GM21737 (cell line): ENCODE results near the gene ROR1.

Experiments
- ATAC-seq: cut with Tn5 transposase; IDR thresholded peaks from one replicate; pipeline ENCODE4 v1.9.1; 2021; ENCODE audit warnings: mild to moderate bottlenecking, moderate library complexity; ENCODE audit not compliant: unreplicated experiment

Gene ROR1

DNA sequence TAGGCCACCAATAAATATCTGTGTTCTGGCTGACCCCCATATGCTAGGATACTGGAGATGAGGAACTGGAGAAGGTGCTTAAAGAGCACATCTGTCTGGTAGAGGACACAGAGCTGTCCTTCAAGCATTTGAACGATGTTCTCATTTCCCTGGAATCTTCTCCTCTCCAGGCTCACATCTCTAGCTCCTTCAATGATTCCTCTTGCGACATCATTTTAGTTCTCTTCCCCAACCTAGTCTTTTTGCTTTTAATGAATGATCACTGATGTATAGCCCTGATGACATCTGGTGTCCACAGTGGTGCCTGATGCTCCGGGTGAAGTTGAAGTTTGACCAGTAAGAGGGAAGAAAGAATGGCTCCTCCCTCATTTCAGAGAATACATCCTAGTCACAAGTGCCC lies 348.8 kb downstream of the ROR1 start:
- no peak for ATAC-seq

DNA sequence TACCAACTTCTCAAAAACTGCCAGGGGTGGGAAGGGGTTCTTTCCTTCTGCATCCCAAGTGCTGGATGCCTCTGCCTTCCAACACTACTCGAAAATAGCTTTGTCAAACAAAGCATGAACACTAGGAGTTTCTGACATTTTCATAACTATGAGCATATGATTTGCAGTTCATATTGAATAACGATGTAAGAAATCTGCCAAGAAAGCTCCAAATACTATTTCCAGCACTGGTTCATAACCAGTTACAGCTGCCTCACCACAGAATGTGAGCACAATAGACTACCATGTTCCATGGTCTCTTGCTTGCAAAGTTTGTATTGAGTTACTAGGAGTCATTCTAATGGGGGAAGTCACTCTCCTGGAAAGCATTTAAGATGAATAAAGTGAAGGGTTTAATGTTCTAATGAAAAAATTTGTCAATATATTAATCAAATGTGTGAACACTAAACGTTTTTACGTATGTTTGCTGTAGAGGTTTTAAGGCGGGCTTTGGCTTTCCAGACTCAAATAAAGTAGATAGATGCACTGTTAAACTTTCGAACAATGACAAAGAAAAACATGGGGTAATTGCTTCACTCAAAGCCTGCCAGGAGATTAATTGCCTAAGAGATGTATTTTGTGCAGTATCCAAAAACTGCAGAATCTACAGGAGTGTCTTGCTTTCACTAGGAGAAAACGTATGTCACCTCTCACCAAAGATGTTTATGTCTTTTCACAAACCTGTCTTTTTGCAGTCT lies 351.1 kb downstream of the ROR1 start:
- no peak for ATAC-seq

DNA sequence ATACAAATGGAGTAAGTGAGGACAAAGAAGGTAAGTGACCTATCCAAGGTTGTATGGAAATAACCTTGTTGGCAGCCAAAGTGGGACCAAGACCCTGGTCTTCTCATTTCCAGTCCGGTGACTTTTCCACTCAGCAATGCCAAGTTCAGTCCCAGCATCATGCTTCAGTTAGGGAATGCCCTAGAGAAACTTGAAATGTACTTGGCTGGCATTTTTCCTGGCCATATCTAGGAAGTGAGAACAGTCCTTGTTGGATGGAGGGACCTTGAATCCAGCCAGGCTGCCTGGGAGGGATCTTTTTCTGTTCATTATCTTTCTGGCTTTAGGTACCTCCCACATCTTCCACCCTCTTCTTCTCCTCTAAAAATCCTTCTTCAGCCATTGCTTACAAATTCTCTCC lies 352.8 kb downstream of the ROR1 start:
- no peak for ATAC-seq

- no peak for ATAC-seq
These were observed 353.5 kb downstream of the ROR1 start for GRCh38 chr1:64127297-64127696.

- ATAC-seq, result no peak
These were observed 355.9 kb downstream of the ROR1 start for GRCh38 chr1:64129701-64130100.

DNA sequence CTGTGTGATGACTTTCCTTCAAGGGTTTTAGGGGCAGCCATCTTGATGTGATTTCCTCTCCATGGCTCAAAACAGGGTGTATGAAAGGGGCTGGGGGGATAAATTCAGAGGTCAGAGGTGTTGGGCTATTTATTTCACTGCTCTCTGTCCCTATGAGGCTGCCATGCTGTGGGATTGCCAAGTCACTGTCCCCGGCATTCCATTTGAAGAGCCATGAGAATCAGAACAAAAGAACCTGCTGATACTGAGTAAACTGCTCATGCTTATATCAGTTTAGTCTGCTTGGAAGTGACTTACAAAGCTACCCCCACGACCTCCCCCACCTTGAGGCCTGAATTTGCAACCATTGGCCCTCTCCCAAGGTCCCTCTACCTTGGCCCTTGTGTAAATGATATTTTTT lies 357.3 kb downstream of the ROR1 start:
- no peak for ATAC-seq

DNA sequence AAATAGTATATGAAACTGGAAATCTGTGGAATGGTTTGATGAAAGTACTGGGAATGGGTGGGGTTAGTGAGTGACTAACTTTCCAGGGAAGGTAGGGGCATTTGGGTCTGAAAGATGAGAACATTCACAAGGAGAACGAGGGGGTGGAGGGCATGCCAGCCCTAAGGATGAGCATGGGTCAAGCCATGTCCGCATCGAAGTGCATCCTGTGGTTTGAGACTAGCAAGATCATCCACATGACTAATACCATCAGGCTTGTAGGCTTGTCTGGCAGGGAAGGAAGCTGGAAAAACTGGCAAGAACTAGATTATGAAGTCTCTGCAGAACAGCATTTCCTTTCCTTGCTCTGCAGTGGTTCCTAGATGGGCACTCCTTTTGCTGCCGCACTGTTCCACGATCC lies 359.2 kb downstream of the ROR1 start:
- ATAC-seq, result no peak

- no peak for ATAC-seq
These were observed 361.8 kb downstream of the ROR1 start for GRCh38 chr1:64135462-64136223.

- no peak for ATAC-seq
These were observed 362.5 kb downstream of the ROR1 start for GRCh38 chr1:64136296-64136695.

DNA sequence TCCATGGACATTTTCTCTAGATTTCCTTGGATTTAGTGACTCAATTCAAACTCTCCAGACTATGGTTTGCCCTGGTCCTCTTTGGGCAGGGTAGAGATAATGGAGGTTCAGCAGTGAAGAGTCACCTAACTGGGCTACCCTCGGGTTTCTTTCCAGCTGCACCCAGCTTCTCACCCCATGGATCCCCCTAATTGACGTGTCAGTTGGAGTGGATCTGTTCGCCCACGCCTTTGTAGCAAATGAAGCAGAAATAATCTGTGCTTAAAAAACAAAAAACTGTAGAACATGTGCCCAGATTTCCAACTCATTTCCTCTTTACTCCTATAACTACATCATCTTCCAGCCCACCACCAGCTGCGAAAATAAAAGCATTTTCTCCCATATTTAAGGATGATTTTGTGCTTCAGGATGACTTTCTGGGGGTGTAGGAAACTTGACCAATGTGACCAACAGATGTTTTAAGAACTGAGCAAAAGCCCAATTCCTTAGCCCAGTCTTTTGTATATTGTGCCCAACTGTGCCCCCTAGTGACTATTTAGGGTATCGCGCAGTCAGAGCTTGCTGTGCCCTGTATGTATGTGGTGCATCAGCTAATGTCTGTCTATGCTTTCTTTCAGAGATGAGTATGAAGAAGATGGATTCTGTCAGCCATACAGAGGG lies 363.1 kb downstream of the ROR1 start:
- no peak for ATAC-seq

DNA sequence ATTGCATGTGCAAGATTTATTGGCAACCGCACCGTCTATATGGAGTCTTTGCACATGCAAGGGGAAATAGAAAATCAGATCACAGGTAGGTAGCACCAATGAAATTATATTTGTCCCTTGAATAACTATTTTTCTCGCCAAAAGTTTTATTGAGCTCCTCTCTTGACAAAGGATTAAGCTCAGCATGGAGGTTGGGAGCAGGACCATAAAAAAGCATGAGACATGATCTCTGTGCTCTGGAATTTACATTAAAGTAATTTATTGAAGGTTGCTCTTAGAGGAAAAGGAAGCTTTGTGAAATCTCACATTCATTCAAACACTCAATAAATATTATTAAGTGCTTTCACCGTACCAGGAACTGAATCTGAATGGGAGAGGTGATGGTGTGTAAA lies 363.6 kb downstream of the ROR1 start:
- no peak for ATAC-seq

DNA sequence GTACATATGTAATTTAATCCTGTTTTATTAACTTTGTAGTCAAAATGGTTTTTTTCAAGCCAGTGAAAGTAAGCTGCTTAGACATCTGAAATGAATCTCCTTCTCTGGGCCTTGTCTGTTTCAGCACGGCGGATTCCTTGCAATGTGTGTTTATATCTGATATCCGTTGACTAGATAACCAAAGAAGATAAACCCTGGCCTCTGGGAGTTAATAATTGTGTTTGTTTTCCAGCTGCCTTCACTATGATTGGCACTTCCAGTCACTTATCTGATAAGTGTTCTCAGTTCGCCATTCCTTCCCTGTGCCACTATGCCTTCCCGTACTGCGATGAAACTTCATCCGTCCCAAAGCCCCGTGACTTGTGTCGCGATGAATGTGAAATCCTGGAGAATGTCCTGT lies 366.1 kb downstream of the ROR1 start:
- no peak for ATAC-seq

DNA sequence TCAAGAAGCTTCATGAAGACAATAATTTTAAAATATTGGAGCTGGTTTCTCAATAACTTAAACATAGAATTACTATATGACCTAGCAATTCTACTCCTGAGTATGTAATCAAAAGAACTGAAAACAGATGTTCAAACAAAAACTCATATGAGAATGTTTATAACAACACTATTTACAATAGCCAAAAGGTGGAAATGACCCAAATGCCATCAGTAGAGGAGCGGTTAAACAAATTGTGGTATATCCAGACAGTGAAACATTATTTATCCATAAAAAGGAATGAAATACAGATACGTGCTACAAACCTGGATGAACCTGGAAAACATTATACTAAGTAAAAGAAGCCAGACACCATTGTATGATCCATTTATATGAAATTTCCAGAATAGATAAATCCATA lies 366.8 kb downstream of the ROR1 start:
- no peak for ATAC-seq

DNA sequence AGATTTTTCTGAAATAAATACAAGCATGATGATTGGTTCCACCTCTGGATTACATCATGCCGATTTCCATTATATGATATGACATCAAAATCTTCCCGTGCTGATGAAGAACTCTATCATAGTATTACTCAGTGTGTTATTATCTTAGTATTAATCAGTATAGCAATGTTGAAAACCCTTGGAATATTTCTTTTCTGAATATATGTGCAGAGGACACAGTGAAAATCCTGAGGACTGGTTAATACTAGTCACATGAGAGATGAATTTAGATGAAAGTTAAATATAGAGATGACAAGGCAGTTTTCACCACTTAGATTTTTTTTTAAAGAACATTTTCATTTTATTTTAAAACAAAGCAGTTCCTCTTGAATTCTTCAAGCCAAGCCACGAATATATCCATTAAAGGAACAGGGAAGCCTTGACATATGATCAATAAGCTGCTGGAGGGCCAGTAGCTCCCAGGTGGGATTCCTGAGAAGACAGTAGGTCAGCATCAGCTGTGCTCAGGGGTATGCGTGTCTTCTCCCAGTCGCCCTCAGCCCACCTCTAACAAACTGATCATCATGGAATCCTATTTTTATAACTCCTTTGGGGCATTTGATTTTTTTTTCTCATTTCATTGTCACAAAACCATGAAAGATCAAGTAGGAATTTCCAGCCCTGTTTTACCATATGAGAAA lies 373.4 kb downstream of the ROR1 start:
- no peak for ATAC-seq

GRCh38 chr1:64147759-64148158 lies 373.9 kb downstream of the ROR1 start:
- ATAC-seq, result no peak

DNA sequence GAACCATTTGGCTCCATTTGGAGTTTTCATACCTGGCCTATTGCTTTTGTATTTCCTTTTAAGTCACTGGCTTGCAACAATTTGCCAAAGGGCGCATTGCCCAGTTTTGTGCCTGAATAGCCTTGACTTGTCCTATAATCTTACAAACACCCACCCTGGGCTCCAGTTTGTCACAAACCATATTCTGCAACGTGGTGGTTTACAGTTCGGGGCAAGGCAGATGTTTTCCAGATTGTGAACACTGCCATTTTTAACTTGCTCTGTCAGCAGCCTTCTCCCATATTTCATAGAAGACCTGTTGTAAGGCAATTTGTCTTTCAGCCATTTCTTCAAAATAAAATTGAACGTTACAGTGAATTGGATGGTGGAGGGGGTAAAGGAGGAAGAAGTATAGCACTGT lies 376.4 kb downstream of the ROR1 start:
- ATAC-seq, result no peak

- ATAC-seq, result no peak
These were observed 377.0 kb downstream of the ROR1 start for GRCh38 chr1:64150729-64151230.

GRCh38 chr1:64155278-64155677 lies 381.5 kb downstream of the ROR1 start:
- ATAC-seq, result no peak

DNA sequence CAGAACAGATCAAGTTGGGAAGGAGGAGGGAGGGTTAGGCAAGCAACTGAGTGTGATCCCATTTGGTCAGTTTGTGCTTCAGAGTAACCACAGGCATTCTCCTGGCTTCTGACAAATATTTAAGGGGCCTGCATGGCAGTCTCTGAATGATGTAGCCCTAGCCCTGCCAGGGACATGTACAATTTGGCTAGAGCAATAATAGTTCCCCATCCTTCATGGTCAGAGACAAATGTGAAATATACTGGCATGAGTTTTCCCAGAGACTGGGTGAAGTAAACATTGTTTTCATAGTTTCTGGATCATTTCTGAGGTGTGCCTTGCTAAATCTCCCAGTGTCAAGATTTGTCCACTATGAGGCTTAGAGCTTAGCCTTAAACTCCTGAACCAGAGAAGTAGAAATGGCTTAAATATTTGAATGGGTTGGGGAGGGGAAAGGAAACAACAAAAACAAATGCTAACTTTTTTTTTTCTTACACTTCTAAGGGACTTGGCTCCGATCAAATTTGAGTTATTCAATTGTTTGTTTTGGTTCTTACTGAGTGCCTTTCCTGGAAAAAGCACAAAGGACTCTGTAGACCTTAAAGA lies 387.6 kb downstream of the ROR1 start:
- no peak for ATAC-seq

DNA sequence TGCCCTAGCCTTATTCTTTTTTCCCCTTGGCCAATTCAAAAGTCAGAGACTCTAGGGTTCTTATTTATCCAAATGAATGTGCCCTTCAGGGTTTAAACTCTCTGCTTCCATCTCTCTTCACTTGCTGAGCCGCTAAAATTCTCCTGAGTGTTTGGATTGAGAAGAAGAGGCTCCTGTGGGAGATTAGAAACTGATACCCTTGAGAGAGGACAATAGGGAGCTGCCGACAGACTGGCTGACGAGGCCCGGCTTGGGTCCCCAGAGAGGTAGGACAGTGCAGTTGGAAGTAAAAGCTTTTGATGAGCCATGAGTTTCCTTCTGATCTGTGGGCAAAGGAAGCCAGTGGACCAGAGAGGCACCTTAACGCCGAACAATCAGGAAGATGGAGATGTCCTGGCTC lies 388.3 kb downstream of the ROR1 start:
- ATAC-seq, result no peak

GRCh38 chr1:64162804-64163203 lies 389.0 kb downstream of the ROR1 start:
- ATAC-seq, result no peak
